K562 (cell line): ENCODE measurements around the gene SYTL5. TPM values are rescaled to one million over a fixed set of nuclear protein-coding genes. Genes with fewer than 3 reads are reported as not detected.

Experiments
- ATAC-seq: fragments of 200-7000 bp; cut with Tn5 transposase; 3 replicates; pipeline ENCODE4 v1.9.1; 2020; ENCODE audit warnings: moderate library complexity
- BruUV-seq: library from RNA; stranded (reverse); fragments of 400-500 nt; replicated peaks from 2 replicates; lab custom pipeline; 2021; lab: Mats Ljungman, UMichigan
- CTCF ChIA-PET: fragments of 300-600 bp; formaldehyde crosslinking; extraction: SDS; loops from one replicate; lab custom pipeline; 2021; ENCODE audit warnings: low intra/inter-chr PET ratio; lab: Yijun Ruan, JAX
- POLR2A ChIA-PET: fragments of 300-600, 350-650 bp; sonication (Branson Sonifier 250); formaldehyde crosslinking; extraction: SDS; loops from one replicate; lab custom pipeline; 2021; ENCODE audit warnings: antibody characterized with exemption, inconsistent platforms; lab: Yijun Ruan, JAX
- DNase-seq, 4 experiments: peaks; one replicate each; pipeline versions ENCODE4 v3.0.0 to v3.0.0-alpha.2; 2011 to 2018; ENCODE audit warnings: low spot score in 3 of 4, mixed read lengths in 3 of 4; ENCODE audit errors: extremely low read depth in 1 of 4
- FAIRE-seq: peaks from 2 replicates; lab custom pipeline; 2011; peaks lifted over from hg19 to GRCh38; lab: Jason Lieb, UNC
- H2AFZ ChIP-seq: 2 replicates; pipeline ENCODE4 v1.6.0; 2011; ENCODE audit warnings: low read depth, low read length, control low read depth, inconsistent platforms
- H3K27ac ChIP-seq: fragments of 200-600 bp; 3 replicates; pipeline ENCODE4 v1.8.0; 2011; ENCODE audit warnings: low read depth, mild to moderate bottlenecking, control low read depth, inconsistent platforms, low read length, moderate library complexity, mixed read lengths; ENCODE audit errors: extremely low read depth
- H3K27me3 ChIP-seq, 2 experiments: fragments of 300-600 bp in 1 of 2; 2 replicates in 1 of 2; 3 replicates in 1 of 2; pipeline versions ENCODE4 v1.6.0 to v1.8.0; 2011; ENCODE audit warnings: inconsistent platforms in 2 of 2, low read length in 2 of 2, mild to moderate bottlenecking in 1 of 2, mixed read lengths in 1 of 2, moderate library complexity in 1 of 2; ENCODE audit not compliant: control insufficient read depth in 2 of 2, insufficient read depth in 2 of 2
- H3K36me3 ChIP-seq: fragments of 300-600 bp; 3 replicates; pipeline ENCODE4 v1.8.0; 2011; ENCODE audit warnings: mild to moderate bottlenecking, low read length, inconsistent platforms; ENCODE audit not compliant: control insufficient read depth, insufficient read depth
- H3K4me1 ChIP-seq, 2 experiments: fragments of 200-600 bp in 1 of 2; replicated peaks in 1 of 2; 2 replicates in 1 of 2; 3 replicates in 1 of 2; pipeline versions ENCODE4 v1.5.1 to v1.8.0; 2011; ENCODE audit warnings: inconsistent platforms in 2 of 2, low read length in 2 of 2, mild to moderate bottlenecking in 1 of 2, mixed read lengths in 1 of 2, moderate library complexity in 1 of 2; ENCODE audit not compliant: control insufficient read depth in 2 of 2, insufficient read depth in 2 of 2
- H3K4me2 ChIP-seq: 2 replicates; pipeline ENCODE4 v1.6.1; 2011; ENCODE audit warnings: low read length, control low read depth, inconsistent platforms, mixed read lengths; ENCODE audit not compliant: insufficient read depth
- H3K4me3 ChIP-seq: fragments of 200-600 bp; sonication (generic), shearing (Covaris generic); 2 replicates; pipeline ENCODE4 v1.5.1; 2016; ENCODE audit warnings: control low read depth, inconsistent platforms
- H3K79me2 ChIP-seq: fragments of 200-600 bp; 3 replicates; pipeline ENCODE4 v1.8.0; 2011; ENCODE audit warnings: low read length, inconsistent platforms; ENCODE audit not compliant: control insufficient read depth, insufficient read depth
- H3K9ac ChIP-seq, 2 experiments: 2 replicates each; pipeline versions ENCODE4 v1.6.0 to v1.6.1; 2011; ENCODE audit warnings: low read depth in 2 of 2, low read length in 2 of 2, control low read depth in 1 of 2, inconsistent platforms in 1 of 2, mild to moderate bottlenecking in 1 of 2, mixed read lengths in 1 of 2; ENCODE audit not compliant: insufficient read depth in 1 of 2
- H3K9me1 ChIP-seq: one replicate; pipeline ENCODE4 v1.6.0; 2011; ENCODE audit warnings: inconsistent platforms, mild to moderate bottlenecking, low read length, moderate library complexity; ENCODE audit not compliant: control insufficient read depth, insufficient read depth
- H3K9me3 ChIP-seq: replicated peaks from 2 replicates; pipeline ENCODE4 v1.5.1; 2011; ENCODE audit warnings: low read depth, low read length, inconsistent platforms; ENCODE audit not compliant: control insufficient read depth, insufficient read depth
- H4K20me1 ChIP-seq: replicated peaks from 2 replicates; pipeline ENCODE4 v1.6.1; 2011; ENCODE audit warnings: low read length, inconsistent platforms, mixed read lengths; ENCODE audit not compliant: control insufficient read depth, insufficient read depth
- CBFA2T2 ChIP-seq: fragments of 450-650 bp; conservative IDR thresholded peaks from 2 replicates; pipeline ENCODE4 v1.6.1; 2017; ENCODE audit warnings: mild to moderate bottlenecking
- E2F3 ChIP-seq: fragments of 250-450 bp; sonication (Bioruptor Pico); IDR thresholded peaks from 2 replicates; pipeline ENCODE4 v1.4.0; 2020; ENCODE audit warnings: mild to moderate bottlenecking
- HDGF ChIP-seq: fragments of 450-650 bp; IDR thresholded peaks from 2 replicates; pipeline ENCODE4 v1.6.1; 2016
- L3MBTL2 ChIP-seq: fragments of 450-650 bp; IDR thresholded peaks from 2 replicates; pipeline ENCODE4 v1.6.1; 2016; ENCODE audit warnings: mild to moderate bottlenecking, moderate library complexity
- STAT5A ChIP-seq: IDR thresholded peaks from 2 replicates; pipeline ENCODE4 v1.6.1; 2012; ENCODE audit warnings: low read length, inconsistent platforms, borderline replicate concordance
- TBL1XR1 ChIP-seq, 2 experiments: IDR thresholded peaks; 2 replicates each; pipeline ENCODE4 v1.6.1; 2012; ENCODE audit warnings: improper control_type of control experiment in 2 of 2, low read length in 2 of 2, mild to moderate bottlenecking in 1 of 2
- ZNF165 ChIP-seq: fragments of 250-450 bp; sonication (Bioruptor Pico); IDR thresholded peaks from 2 replicates; pipeline ENCODE4 v1.4.0; 2020; ENCODE audit warnings: borderline replicate concordance
- ZNF239 ChIP-seq: fragments of 250-450 bp; sonication (Bioruptor Pico); IDR thresholded peaks from 2 replicates; pipeline ENCODE4 v1.4.0; 2020; ENCODE audit warnings: mild to moderate bottlenecking
- ZNF551 ChIP-seq: fragments of 250-450 bp; sonication (Bioruptor Pico); IDR thresholded peaks from 2 replicates; pipeline ENCODE4 v1.5.0; 2021; ENCODE audit warnings: mild to moderate bottlenecking, moderate library complexity
- ZNF77 ChIP-seq: fragments of 250-450 bp; sonication (Bioruptor Pico); IDR thresholded peaks from 2 replicates; pipeline ENCODE4 v1.5.0; 2020
- ZNF780A ChIP-seq: fragments of 250-450 bp; sonication (Bioruptor Pico); IDR thresholded peaks from 2 replicates; pipeline ENCODE4 v1.5.0; 2021; ENCODE audit warnings: mild to moderate bottlenecking
- WGBS: fragments of 100-300 bp; shearing (Covaris generic); methylation state at CpG from one replicate; pipeline ENCODE4 v1.1.6; 2016; ENCODE audit warnings: low coverage, mixed read lengths; ENCODE audit not compliant: insufficient coverage; ENCODE audit errors: missing lambda C conversion rate; 5-methylcytosine and 5-hydroxymethylcytosine counted together
- in situ Hi-C: fragments of 300-500 bp; cut with MboI; formaldehyde crosslinking; loops from 4 replicates; pipeline ENCODE4 v1.15.0; 2018; ENCODE audit warnings: inconsistent platforms, mixed read lengths
- intact Hi-C: fragments of 100-400 bp; cut with micrococcal nuclease; formaldehyde crosslinking; loops from 2 replicates; pipeline ENCODE4 v1.14.2; 2022
- polyA plus RNA-seq, 8 experiments: library from polyadenylated mRNA; depleted of rRNA in 4 of 8; stranded (reverse) in 5 of 8; unstranded in 3 of 8; fragments of >200 nt; fragmentation: Nextera tagmentation in 2 of 8; fragmentation: Illumina TruSeq in 1 of 8; extraction: Ambion mirVana in 2 of 8; extraction: Trizol in 1 of 8; gene quantifications; 2 replicates each; pipeline versions ENCODE4 v1.2.1 to v1.2.3, GENCODE V29; 2011 to 2014; ENCODE audit warnings: inconsistent platforms in 1 of 8, missing spikeins in 1 of 8
- total RNA-seq, 7 experiments: library from RNA; depleted of rRNA in 6 of 7; stranded (reverse); fragments of >200 nt in 6 of 7; fragmentation: Illumina TruSeq in 2 of 7; extraction: Trizol in 2 of 7; gene quantifications; 2 replicates each; pipeline versions ENCODE4 v1.2.1 to v1.2.3, GENCODE V29; 2011 to 2021; ENCODE audit warnings: low replicate concordance in 1 of 7
- TF ChIP-seq, protein P1 (sequence below), 2 experiments: fragments of 450-650 bp in 1 of 2; sonication (generic) in 1 of 2; formaldehyde crosslinking; conservative IDR thresholded peaks; 2 replicates each; pipeline versions ENCODE4 v1.4.0 to v1.8.1; 2020 to 2022; ENCODE audit warnings: mild to moderate bottlenecking in 1 of 2, missing genetic modification reagents in 1 of 2
- TF ChIP-seq, protein P2 (sequence below): fragments of 200-800 bp; sonication (Bioruptor generic); IDR thresholded peaks from 2 replicates; pipeline ENCODE4 v1.6.1; 2017; ENCODE audit warnings: missing genetic modification characterization, missing compliant biosample characterization
- TF ChIP-seq, protein P3 (sequence below): fragments of 450-650 bp; IDR thresholded peaks from 2 replicates; pipeline ENCODE4 v1.6.1; 2016; ENCODE audit warnings: missing biosample characterization, missing genetic modification characterization
- TF ChIP-seq, protein P4 (sequence below), 2 experiments: IDR thresholded peaks; 2 replicates each; pipeline ENCODE4 v1.6.1; 2011; ENCODE audit warnings: borderline replicate concordance in 1 of 2, control low read depth in 1 of 2, low read depth in 1 of 2, low read length in 1 of 2, mild to moderate bottlenecking in 1 of 2, mixed read lengths in 1 of 2, moderate library complexity in 1 of 2; ENCODE audit not compliant: insufficient read depth in 1 of 2, insufficient read length in 1 of 2, poor library complexity in 1 of 2, severe bottlenecking in 1 of 2; ENCODE audit errors: extremely low read depth in 1 of 2
- TF ChIP-seq, protein P5 (sequence below): fragments of 250-450 bp; sonication (Bioruptor Pico); IDR thresholded peaks from 2 replicates; pipeline ENCODE4 v1.8.0; 2021; ENCODE audit warnings: moderate library complexity, mild to moderate bottlenecking, inconsistent platforms

SYTL5 gene
- total and polyA plus RNA-seq, 9 of the 15 experiments (the other 6 are each of a cell fraction or from before 2014, with no cell fraction given): 0.01 to 0.25 (median 0.09) TPM

DNA sequence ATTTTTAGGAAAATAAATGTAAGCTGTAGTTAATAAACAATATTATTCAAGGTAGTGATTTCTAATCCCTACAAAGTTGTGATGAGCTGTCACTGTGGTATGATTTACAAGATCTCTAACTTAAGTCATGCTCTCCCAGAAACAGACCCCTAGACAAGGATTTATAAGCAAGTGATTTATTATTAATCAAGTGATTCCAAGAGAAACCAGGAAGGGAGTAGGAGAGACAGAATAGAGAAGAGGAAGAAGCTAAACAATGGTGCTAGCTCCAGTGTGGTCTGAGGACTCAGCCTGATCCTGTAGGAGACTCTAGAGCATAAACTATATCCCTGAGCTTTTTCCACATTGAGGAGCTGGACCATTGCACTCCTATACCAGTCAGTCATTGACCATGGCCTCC lies 73.1 kb downstream of the SYTL5 start (continued):
- TF ChIP-seq ZNF780A (CRISPR knock-in tag) (no peak), ZNF77 (no peak), E2F3 (CRISPR knock-in tag) (no peak), CBFA2T2 (no peak)
- TF ChIP-seq, protein P1, sequence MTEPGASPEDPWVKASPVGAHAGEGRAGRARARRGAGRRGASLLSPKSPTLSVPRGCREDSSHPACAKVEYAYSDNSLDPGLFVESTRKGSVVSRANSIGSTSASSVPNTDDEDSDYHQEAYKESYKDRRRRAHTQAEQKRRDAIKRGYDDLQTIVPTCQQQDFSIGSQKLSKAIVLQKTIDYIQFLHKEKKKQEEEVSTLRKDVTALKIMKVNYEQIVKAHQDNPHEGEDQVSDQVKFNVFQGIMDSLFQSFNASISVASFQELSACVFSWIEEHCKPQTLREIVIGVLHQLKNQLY (CRISPR knock-in tag; conservative IDR thresholded peaks at IDR 0.05): no peak
- TF ChIP-seq, protein P2, sequence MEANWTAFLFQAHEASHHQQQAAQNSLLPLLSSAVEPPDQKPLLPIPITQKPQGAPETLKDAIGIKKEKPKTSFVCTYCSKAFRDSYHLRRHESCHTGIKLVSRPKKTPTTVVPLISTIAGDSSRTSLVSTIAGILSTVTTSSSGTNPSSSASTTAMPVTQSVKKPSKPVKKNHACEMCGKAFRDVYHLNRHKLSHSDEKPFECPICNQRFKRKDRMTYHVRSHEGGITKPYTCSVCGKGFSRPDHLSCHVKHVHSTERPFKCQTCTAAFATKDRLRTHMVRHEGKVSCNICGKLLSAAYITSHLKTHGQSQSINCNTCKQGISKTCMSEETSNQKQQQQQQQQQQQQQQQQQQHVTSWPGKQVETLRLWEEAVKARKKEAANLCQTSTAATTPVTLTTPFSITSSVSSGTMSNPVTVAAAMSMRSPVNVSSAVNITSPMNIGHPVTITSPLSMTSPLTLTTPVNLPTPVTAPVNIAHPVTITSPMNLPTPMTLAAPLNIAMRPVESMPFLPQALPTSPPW (CRISPR knock-in tag): no peak
- TF ChIP-seq, protein P3, sequence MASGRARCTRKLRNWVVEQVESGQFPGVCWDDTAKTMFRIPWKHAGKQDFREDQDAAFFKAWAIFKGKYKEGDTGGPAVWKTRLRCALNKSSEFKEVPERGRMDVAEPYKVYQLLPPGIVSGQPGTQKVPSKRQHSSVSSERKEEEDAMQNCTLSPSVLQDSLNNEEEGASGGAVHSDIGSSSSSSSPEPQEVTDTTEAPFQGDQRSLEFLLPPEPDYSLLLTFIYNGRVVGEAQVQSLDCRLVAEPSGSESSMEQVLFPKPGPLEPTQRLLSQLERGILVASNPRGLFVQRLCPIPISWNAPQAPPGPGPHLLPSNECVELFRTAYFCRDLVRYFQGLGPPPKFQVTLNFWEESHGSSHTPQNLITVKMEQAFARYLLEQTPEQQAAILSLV (tag): no peak

DNA sequence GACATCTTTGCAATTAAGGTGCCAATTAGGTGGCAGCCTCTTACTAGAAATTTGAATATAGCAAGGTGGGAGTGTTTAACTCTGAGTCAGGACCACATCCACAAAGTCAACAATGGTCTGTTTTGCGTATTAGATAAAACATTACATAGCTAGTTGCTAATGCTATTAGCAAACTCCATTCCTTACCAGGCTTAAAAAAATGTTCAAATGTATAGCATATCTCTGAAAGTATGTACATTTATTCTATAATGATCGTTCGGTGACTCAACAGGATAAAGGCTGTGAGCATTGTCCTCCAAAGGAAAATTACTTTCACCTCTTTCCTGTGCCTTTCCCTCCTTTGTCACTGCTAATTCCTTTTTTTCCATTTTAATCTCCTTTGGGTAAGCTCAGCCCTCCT lies 74.5 kb downstream of the SYTL5 start:
- ATAC-seq: no peak
- H3K27ac ChIP-seq: no peak overlapping the region
- H3K9me3 ChIP-seq: no peaks in the 10 kb centered on the region
- DNase-seq: no peak
- no peak overlapping the region for H3K4me3 ChIP-seq
- no peaks in the 10 kb centered on the region for H3K79me2 ChIP-seq
- FAIRE-seq: no peak
- H3K9ac ChIP-seq: no peak overlapping the region
- ChIA-PET POLR2A (interaction anchor here (0.7 kb wide), 1 partner anchor 48 kb away, joined by 3 read pairs; no protein-coding TSS in a partner anchor), CTCF (no interaction called here)
- H3K36me3 ChIP-seq: no peaks in the 10 kb centered on the region
- no peak overlapping the region for H3K4me2 ChIP-seq
- 16% methylated on average over 3 of the region's 3 CpGs for WGBS
- H3K4me1 ChIP-seq: no peaks in the 10 kb centered on the region
- no peaks in the 10 kb centered on the region for H3K9me1 ChIP-seq
- intact Hi-C loops (no loop called here), in situ Hi-C loops (no loop called here)
- no peak overlapping the region for H2AFZ ChIP-seq
- no peaks in the 10 kb centered on the region for H3K27me3 ChIP-seq
- H4K20me1 ChIP-seq: no peaks in the 10 kb centered on the region
- BruUV-seq: no TSS peak
- TF ChIP-seq, protein P4, sequence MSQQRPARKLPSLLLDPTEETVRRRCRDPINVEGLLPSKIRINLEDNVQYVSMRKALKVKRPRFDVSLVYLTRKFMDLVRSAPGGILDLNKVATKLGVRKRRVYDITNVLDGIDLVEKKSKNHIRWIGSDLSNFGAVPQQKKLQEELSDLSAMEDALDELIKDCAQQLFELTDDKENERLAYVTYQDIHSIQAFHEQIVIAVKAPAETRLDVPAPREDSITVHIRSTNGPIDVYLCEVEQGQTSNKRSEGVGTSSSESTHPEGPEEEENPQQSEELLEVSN (IDR thresholded peaks at IDR 0.05; ENCODE audit: borderline replicate concordance in 1 of 2, extremely low read depth in 1 of 2, insufficient read depth in 1 of 2, insufficient read length in 1 of 2, low read depth in 1 of 2, low read length in 1 of 2, poor library complexity in 1 of 2, severe bottlenecking in 1 of 2): no peak
- TF ChIP-seq HDGF (no peak), STAT5A (no peak), ZNF239 (CRISPR knock-in tag) (no peak), L3MBTL2 (no peak), TBL1XR1 (IDR thresholded peaks at IDR 0.05; ENCODE audit: low read length in 2 of 2) (no peak), ZNF165 (CRISPR knock-in tag) (no peak), ZNF551 (CRISPR knock-in tag) (no peak)
- TF ChIP-seq, protein P5, sequence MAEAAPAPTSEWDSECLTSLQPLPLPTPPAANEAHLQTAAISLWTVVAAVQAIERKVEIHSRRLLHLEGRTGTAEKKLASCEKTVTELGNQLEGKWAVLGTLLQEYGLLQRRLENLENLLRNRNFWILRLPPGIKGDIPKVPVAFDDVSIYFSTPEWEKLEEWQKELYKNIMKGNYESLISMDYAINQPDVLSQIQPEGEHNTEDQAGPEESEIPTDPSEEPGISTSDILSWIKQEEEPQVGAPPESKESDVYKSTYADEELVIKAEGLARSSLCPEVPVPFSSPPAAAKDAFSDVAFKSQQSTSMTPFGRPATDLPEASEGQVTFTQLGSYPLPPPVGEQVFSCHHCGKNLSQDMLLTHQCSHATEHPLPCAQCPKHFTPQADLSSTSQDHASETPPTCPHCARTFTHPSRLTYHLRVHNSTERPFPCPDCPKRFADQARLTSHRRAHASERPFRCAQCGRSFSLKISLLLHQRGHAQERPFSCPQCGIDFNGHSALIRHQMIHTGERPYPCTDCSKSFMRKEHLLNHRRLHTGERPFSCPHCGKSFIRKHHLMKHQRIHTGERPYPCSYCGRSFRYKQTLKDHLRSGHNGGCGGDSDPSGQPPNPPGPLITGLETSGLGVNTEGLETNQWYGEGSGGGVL (CRISPR knock-in tag): no peak
